Ovary (tissue), 3 donors: Measurements from ENCODE around the gene GOLGA8J.
"Not testable (repeated sequence)": the region's sequence is repeated elsewhere in the genome, so short reads cannot be mapped to it uniquely, and the experiment has no call there.

Experiments used
- EP300 ChIP-seq: sonication (generic); formaldehyde crosslinking; IDR thresholded peaks from one replicate; pipeline ENCODE4 v1.6.1; 2017; ENCODE audit warnings: antibody characterized with exemption
- POLR2A ChIP-seq: fragments of 450-650 bp; IDR thresholded peaks from one replicate; pipeline ENCODE4 v1.6.1; 2017; ENCODE audit warnings: antibody characterized with exemption, mild to moderate bottlenecking, moderate library complexity
- TF ChIP-seq, protein P1 (sequence below), 3 donors: fragments of 450-650 bp in 2 of 3; fragments of 200-600 bp in 1 of 3; IDR thresholded peaks; one replicate each; pipeline versions ENCODE4 v1.5.1 to v1.8.0; 2016 to 2022; ENCODE audit warnings: antibody characterized with exemption in 3 of 3, mild to moderate bottlenecking in 1 of 3
- donor health status: DM: no; HTN: no; CAD: no.

DNA sequence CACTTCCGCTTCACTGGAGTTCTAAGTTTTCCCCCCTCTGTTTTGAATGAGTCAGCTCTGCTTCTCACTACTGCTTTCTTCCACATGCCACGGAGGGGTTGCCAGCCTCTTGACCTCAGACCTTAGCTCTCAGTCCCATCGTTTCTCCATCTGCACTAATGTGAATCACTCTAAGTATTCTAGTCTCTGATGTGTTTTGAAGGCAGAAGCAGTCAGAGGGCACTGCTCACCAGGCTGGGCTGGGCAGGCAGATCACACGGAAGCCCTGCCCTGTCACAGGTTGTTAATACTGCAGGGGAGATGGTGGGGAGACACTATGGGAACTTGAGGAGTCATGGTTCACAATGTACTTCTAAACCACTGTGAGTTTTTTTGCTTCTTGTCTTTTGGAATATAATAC is 27.8 kb downstream of the GOLGA8J start:
- TF ChIP-seq, protein P1, sequence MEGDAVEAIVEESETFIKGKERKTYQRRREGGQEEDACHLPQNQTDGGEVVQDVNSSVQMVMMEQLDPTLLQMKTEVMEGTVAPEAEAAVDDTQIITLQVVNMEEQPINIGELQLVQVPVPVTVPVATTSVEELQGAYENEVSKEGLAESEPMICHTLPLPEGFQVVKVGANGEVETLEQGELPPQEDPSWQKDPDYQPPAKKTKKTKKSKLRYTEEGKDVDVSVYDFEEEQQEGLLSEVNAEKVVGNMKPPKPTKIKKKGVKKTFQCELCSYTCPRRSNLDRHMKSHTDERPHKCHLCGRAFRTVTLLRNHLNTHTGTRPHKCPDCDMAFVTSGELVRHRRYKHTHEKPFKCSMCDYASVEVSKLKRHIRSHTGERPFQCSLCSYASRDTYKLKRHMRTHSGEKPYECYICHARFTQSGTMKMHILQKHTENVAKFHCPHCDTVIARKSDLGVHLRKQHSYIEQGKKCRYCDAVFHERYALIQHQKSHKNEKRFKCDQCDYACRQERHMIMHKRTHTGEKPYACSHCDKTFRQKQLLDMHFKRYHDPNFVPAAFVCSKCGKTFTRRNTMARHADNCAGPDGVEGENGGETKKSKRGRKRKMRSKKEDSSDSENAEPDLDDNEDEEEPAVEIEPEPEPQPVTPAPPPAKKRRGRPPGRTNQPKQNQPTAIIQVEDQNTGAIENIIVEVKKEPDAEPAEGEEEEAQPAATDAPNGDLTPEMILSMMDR (IDR thresholded peaks at IDR 0.05), result not testable (repeated sequence)
- not testable (repeated sequence) for TF ChIP-seq POLR2A, EP300
